ENCODE measurements around the gene BCAP31. TPM values are rescaled to one million over a fixed set of nuclear protein-coding genes. Genes with fewer than 3 reads are reported as not detected.

The BCAP31 gene
- total and polyA plus RNA-seq, 7 experiments from 2014 or later: 80.2 to 329 (median 118) TPM

DNA sequence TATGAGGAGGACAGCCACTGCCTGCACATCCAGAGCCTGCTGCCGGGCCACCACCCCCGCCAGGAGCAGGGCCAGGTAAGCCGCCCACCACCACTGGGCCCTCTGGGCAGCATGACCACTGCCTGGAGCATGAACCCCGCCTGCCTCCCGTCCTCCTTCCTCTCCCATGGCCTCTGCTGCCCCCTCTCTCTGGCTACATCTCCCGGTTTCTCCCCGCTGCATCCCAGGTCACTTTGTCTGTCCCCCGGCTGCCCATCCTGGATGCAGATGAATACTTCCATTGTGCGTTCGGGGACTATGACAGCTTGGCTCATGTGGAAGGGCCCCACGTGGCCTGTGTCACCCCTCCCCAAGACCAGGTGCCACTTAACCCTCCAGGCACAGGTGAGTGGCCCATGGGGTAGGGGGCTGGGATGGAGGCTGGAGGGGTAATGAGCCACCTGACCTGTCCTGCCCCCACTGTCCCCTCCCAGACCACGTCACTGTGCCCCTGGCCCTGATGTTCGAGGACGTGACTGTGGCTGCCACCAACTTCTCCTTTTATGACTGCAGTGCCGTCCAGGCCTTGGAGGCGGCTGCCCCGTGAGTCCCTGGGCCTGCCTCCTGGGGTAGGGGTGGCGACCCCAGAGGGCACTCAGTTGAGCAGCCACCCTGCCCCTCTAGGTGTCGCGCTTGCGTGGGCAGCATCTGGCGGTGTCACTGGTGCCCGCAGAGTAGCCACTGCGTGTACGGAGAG, 45.8 kb upstream of the BCAP31 start:
- Histone ChIP-seq H3K4me1 (ENCODE audit: control insufficient read depth in 2 of 2, insufficient read depth in 2 of 2, low read length in 2 of 2) (no peaks in the 10 kb centered on the region), H3K36me3 (ENCODE audit: control insufficient read depth in 2 of 3, insufficient read depth in 3 of 3, low read length in 3 of 3) (no peaks in the 10 kb centered on the region), H3K4me3 (ENCODE audit: low read length) (no peak overlapping the region), H3K27me3 (ENCODE audit: control insufficient read depth in 2 of 2, insufficient read depth in 2 of 2, low read length in 2 of 2) (no peaks in the 10 kb centered on the region), H3K9me3 (ENCODE audit: control insufficient read depth in 2 of 3, low read length in 3 of 3) (no peaks in the 10 kb centered on the region), H3K27ac (ENCODE audit: low read depth, low read length) (no peak overlapping the region)
- POLR2A ChIA-PET: no interaction called here
- no peaks in the 10 kb centered on the region for H3K9me3 Mint-ChIP-seq
- intact Hi-C loops (cut with micrococcal nuclease): loop anchor here in 1 of 2 donors (10.0 kb wide), 1 partner anchor 285 kb away; no protein-coding TSS in a partner anchor
- no peak for ATAC-seq
- H3K4me3 Mint-ChIP-seq: no peak overlapping the region
- no peak for DNase-seq
- CTCF ChIA-PET: no interaction called here
- no peaks in the 10 kb centered on the region for H3K36me3 Mint-ChIP-seq
- H3K4me1 Mint-ChIP-seq: peaks cover 0 to 6% (median 1%) of the 10 kb centered on the region in 7 donors
- peaks cover 0 to 2% (median 0%) of the 10 kb centered on the region in 5 donors for H3K27me3 Mint-ChIP-seq
- H3K27ac Mint-ChIP-seq: peak overlapping the region in 1 of 9 donors; percentile 85

DNA sequence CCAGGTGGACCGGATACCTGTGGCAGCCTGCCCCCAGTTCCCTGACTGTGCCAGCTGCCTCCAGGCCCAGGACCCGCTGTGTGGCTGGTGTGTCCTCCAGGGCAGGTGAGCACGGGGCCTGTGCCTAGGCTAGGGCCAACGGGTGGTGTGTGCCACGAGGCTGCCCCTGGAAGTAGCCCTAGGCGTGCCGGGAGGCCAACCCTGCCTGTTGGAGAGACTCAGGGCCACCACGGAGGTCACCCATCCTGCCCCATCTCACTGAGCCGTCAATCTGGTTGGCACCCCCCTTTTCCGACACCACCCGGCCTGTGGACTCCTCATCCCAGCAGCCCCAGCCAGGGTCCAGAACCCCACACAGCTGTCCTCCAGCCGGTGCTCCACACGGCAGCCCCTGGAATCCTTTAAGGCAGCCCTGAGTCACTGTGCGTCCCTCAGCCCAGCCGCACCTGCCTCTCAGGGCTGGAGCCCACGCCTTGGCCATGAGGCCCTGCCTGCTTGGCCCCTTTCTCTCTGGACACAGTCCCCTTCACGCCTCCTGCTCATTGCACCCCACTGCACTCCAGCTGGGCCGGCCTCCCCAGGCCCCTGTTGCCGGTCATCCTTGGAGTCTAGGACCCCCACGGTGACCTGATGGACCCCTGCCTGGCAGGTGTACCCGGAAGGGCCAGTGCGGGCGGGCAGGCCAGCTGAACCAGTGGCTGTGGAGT, 45.1 kb upstream of the BCAP31 start:
- Mint-ChIP-seq H3K9me3 (no peaks in the 10 kb centered on the region), H3K4me3 (no peak overlapping the region), H3K4me1 (peaks cover 0 to 6% (median 1%) of the 10 kb centered on the region in 7 donors), H3K36me3 (no peaks in the 10 kb centered on the region), H3K27me3 (peaks cover 0 to 2% (median 0%) of the 10 kb centered on the region in 5 donors), H3K27ac (no peak overlapping the region)
- ChIA-PET CTCF (no interaction called here), POLR2A (no interaction called here)
- Histone ChIP-seq H3K36me3 (ENCODE audit: control insufficient read depth in 2 of 3, insufficient read depth in 3 of 3, low read length in 3 of 3) (no peaks in the 10 kb centered on the region), H3K27me3 (ENCODE audit: control insufficient read depth in 2 of 2, insufficient read depth in 2 of 2, low read length in 2 of 2) (no peaks in the 10 kb centered on the region), H3K4me3 (ENCODE audit: low read length) (no peak overlapping the region), H3K27ac (ENCODE audit: low read depth, low read length) (no peak overlapping the region), H3K4me1 (ENCODE audit: control insufficient read depth in 2 of 2, insufficient read depth in 2 of 2, low read length in 2 of 2) (no peaks in the 10 kb centered on the region), H3K9me3 (ENCODE audit: control insufficient read depth in 2 of 3, low read length in 3 of 3) (no peaks in the 10 kb centered on the region)
- DNase-seq (no peak), ATAC-seq (no peak)
- intact Hi-C loops (cut with micrococcal nuclease): loop anchor here in 1 of 2 donors (10.0 kb wide), 1 partner anchor 285 kb away; no protein-coding TSS in a partner anchor

DNA sequence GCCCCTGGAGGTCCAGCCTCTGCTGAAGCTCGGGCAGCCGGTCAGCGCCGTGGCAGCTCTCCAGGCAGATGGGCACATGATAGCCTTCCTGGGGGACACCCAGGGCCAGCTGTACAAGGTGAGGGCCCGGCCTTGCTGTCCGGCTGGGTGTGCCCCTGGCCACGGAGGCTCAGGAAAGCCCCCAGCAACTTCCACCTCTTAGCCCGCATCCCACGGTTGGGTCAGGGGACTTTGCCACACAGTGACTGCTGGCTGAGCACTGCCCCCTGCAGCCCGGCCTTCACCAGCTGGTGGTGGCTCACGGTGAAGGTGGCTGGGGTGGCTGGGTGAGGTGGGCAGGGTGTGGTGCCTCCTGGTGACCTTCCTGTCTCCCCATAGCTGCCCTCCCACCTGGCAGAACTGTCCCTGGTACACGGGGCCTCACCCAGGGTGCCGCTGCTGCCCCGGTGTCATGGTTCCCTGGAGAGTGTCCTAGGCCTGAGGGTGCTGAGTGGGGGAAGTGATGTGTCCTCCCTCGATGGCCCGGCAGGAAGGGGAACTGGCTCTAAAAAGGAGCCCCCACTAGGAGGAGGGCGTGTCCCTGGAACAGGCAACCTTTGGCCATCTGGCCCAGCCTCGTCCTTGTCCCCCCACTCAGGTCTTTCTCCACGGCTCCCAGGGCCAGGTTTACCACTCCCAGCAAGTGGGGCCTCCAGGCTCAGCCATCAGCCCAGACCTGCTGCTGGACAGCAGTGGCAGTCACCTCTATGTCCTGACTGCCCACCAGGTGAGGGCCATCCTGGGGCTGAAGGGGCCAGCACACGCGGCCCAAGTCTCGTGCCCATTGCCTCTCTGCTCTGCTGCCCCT, 44.3 kb upstream of the BCAP31 start:
- no peaks in the 10 kb centered on the region for H3K36me3 ChIP-seq (ENCODE audit: control insufficient read depth in 2 of 3, insufficient read depth in 3 of 3, low read length in 3 of 3)
- peaks cover 0 to 2% (median 0%) of the 10 kb centered on the region in 5 donors for H3K27me3 Mint-ChIP-seq
- ATAC-seq: no peak
- H3K27me3 ChIP-seq (ENCODE audit: control insufficient read depth in 2 of 2, insufficient read depth in 2 of 2, low read length in 2 of 2): no peaks in the 10 kb centered on the region
- no peak for DNase-seq
- no peaks in the 10 kb centered on the region for H3K9me3 Mint-ChIP-seq
- ChIA-PET CTCF (interaction anchor here (0.8 kb wide), 1 partner anchor 198 kb away, joined by 4 read pairs; no protein-coding TSS in a partner anchor), POLR2A (interaction anchor here (0.7 kb wide), 1 partner anchor 12 kb away, joined by 3 read pairs; no protein-coding TSS in a partner anchor)
- H3K4me1 Mint-ChIP-seq: peaks cover 0 to 10% (median 5%) of the 10 kb centered on the region in 7 donors
- H3K9me3 ChIP-seq (ENCODE audit: control insufficient read depth in 2 of 3, low read length in 3 of 3): no peaks in the 10 kb centered on the region
- no peak overlapping the region for H3K27ac Mint-ChIP-seq
- no peaks in the 10 kb centered on the region for H3K4me1 ChIP-seq (ENCODE audit: control insufficient read depth in 2 of 2, insufficient read depth in 2 of 2, low read length in 2 of 2)
- intact Hi-C loops (cut with micrococcal nuclease): loop anchor here in 1 of 2 donors (10.0 kb wide), 1 partner anchor 286 kb away; no protein-coding TSS in a partner anchor
- H3K4me3 ChIP-seq (ENCODE audit: low read length): no peak overlapping the region
- H3K4me3 Mint-ChIP-seq: peak overlapping the region in 1 of 10 donors; percentile 40
- no peaks in the 10 kb centered on the region for H3K36me3 Mint-ChIP-seq
- no peak overlapping the region for H3K27ac ChIP-seq (ENCODE audit: low read depth, low read length)

DNA sequence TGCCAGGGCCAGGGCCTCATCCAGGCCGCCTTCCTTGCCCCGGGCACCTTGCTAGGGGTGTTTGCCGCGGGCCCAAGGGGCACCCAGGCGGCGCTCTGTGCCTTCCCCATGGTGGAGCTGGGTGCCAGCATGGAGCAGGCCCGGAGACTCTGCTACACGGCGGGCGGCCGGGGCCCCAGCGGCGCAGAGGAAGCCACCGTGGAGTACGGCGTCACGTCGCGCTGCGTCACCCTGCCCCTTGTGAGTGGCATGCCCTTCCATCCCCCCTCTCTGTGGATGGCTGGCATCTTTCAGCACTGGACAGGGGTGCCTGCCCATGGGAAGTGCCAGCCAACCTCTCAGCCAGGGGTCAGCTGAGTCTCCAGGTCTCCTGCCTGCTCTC, 43.5 kb upstream of the BCAP31 start:
- no peak overlapping the region for H3K27ac ChIP-seq (ENCODE audit: low read depth, low read length)
- DNase-seq: no peak
- Mint-ChIP-seq H3K9me3 (no peaks in the 10 kb centered on the region), H3K4me3 (no peak overlapping the region), H3K4me1 (peaks cover 0 to 10% (median 5%) of the 10 kb centered on the region in 7 donors), H3K27me3 (peaks cover 0 to 2% (median 0%) of the 10 kb centered on the region in 5 donors), H3K27ac (no peak overlapping the region), H3K36me3 (no peaks in the 10 kb centered on the region)
- H3K9me3 ChIP-seq (ENCODE audit: control insufficient read depth in 2 of 3, low read length in 3 of 3): no peaks in the 10 kb centered on the region
- POLR2A ChIA-PET: interaction anchor here (0.6 kb wide), 1 partner anchor 41 kb away, joined by 3 read pairs; no protein-coding TSS in a partner anchor
- intact Hi-C loops (cut with micrococcal nuclease): loop anchor here in 1 of 2 donors (10.0 kb wide), 1 partner anchor 287 kb away; no protein-coding TSS in a partner anchor
- CTCF ChIA-PET: interaction anchor here (0.6 to 0.8 kb wide), 2 partner anchors 104 to 199 kb away, joined by 3 to 4 read pairs; no protein-coding TSS in a partner anchor
- H3K27me3 ChIP-seq (ENCODE audit: control insufficient read depth in 2 of 2, insufficient read depth in 2 of 2, low read length in 2 of 2): no peaks in the 10 kb centered on the region
- ATAC-seq: no peak
- no peaks in the 10 kb centered on the region for H3K4me1 ChIP-seq (ENCODE audit: control insufficient read depth in 2 of 2, insufficient read depth in 2 of 2, low read length in 2 of 2)
- no peak overlapping the region for H3K4me3 ChIP-seq (ENCODE audit: low read length)
- no peaks in the 10 kb centered on the region for H3K36me3 ChIP-seq (ENCODE audit: control insufficient read depth in 2 of 3, insufficient read depth in 3 of 3, low read length in 3 of 3)

DNA sequence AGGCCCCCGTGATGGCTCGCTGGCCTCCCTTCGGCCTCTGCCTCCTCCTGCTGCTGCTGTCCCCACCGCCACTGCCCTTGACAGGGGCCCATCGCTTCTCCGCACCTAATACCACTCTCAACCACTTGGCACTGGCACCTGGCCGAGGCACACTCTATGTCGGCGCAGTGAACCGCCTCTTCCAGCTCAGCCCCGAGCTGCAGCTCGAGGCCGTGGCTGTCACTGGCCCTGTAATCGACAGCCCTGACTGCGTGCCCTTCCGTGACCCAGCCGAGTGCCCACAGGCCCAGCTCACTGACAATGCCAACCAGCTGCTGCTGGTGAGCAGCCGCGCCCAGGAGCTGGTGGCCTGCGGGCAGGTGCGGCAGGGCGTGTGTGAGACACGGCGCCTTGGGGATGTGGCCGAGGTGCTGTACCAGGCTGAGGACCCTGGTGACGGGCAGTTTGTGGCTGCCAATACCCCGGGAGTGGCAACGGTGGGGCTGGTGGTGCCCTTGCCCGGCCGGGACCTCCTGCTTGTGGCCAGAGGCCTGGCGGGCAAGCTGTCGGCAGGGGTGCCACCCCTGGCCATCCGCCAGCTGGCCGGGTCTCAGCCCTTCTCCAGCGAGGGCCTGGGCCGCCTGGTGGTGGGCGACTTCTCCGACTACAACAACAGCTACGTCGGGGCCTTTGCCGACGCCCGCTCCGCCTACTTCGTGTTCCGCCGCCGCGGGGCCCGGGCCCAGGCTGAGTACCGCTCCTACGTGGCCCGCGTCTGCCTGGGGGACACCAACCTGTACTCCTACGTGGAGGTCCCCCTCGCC, 42.9 kb upstream of the BCAP31 start:
- DNase-seq: no peak
- Histone ChIP-seq H3K4me1 (ENCODE audit: control insufficient read depth in 2 of 2, insufficient read depth in 2 of 2, low read length in 2 of 2) (no peaks in the 10 kb centered on the region), H3K36me3 (ENCODE audit: control insufficient read depth in 2 of 3, insufficient read depth in 3 of 3, low read length in 3 of 3) (no peaks in the 10 kb centered on the region), H3K9me3 (ENCODE audit: control insufficient read depth in 2 of 3, low read length in 3 of 3) (no peaks in the 10 kb centered on the region), H3K4me3 (ENCODE audit: low read length) (no peak overlapping the region), H3K27ac (ENCODE audit: low read depth, low read length) (no peak overlapping the region), H3K27me3 (ENCODE audit: control insufficient read depth in 2 of 2, insufficient read depth in 2 of 2, low read length in 2 of 2) (no peaks in the 10 kb centered on the region)
- no peaks in the 10 kb centered on the region for H3K36me3 Mint-ChIP-seq
- no peak for ATAC-seq
- peaks cover 0 to 10% (median 5%) of the 10 kb centered on the region in 7 donors for H3K4me1 Mint-ChIP-seq
- peaks cover 0 to 2% (median 0%) of the 10 kb centered on the region in 5 donors for H3K27me3 Mint-ChIP-seq
- H3K27ac Mint-ChIP-seq: no peak overlapping the region
- intact Hi-C loops (cut with micrococcal nuclease): loop anchor here in 1 of 2 donors (10.0 kb wide), 1 partner anchor 288 kb away; no protein-coding TSS in a partner anchor
- no peak overlapping the region for H3K4me3 Mint-ChIP-seq
- POLR2A ChIA-PET: interaction anchor here (0.6 kb wide), 1 partner anchor 40 kb away, joined by 3 read pairs; no protein-coding TSS in a partner anchor
- CTCF ChIA-PET: interaction anchor here (0.6 to 0.8 kb wide), 2 partner anchors 105 to 200 kb away, joined by 3 to 4 read pairs; no protein-coding TSS in a partner anchor
- H3K9me3 Mint-ChIP-seq: no peaks in the 10 kb centered on the region
